Smooth muscle cell (in vitro differentiated cells): ENCODE results near the gene TUBG2. TPM values are rescaled to one million over a fixed set of nuclear protein-coding genes. Genes with fewer than 3 reads are reported as not detected.
A peak's percentile ranks its signal among the peaks of the same experiment; 100 is the strongest.

Experiments
- DNase-seq: peaks from one replicate; lab custom pipeline; 2025; ENCODE audit not compliant: unreplicated experiment; lab: John Stamatoyannopoulos, UW
- H2AFZ ChIP-seq: fragments of 200-600 bp; sonication (generic); 2 replicates; pipeline ENCODE4 v1.6.0; 2016; ENCODE audit warnings: antibody characterized with exemption, low read depth, mild to moderate bottlenecking
- H3F3A ChIP-seq: fragments of 200-600 bp; sonication (generic); 2 replicates; pipeline ENCODE4 v1.6.0; 2017; ENCODE audit warnings: antibody characterized with exemption, low read depth
- H3K27ac ChIP-seq: fragments of 200-600 bp; sonication (generic); 2 replicates; pipeline ENCODE4 v1.5.1; 2016; ENCODE audit warnings: low read depth, mild to moderate bottlenecking
- H3K27me3 ChIP-seq: fragments of 200-600 bp; sonication (generic); 2 replicates; pipeline ENCODE4 v1.6.1; 2016; ENCODE audit warnings: low read depth, mild to moderate bottlenecking
- H3K36me3 ChIP-seq: fragments of 200-600 bp; sonication (generic); 2 replicates; pipeline ENCODE4 v1.5.1; 2016; ENCODE audit warnings: low read depth
- H3K4me1 ChIP-seq: fragments of 200-600 bp; sonication (generic); 2 replicates; pipeline ENCODE4 v1.5.1; 2016; ENCODE audit warnings: low read depth
- H3K4me2 ChIP-seq: fragments of 200-600 bp; sonication (generic); 2 replicates; pipeline ENCODE4 v1.6.0; 2016; ENCODE audit warnings: mild to moderate bottlenecking
- H3K4me3 ChIP-seq: fragments of 200-600 bp; sonication (generic); 2 replicates; pipeline ENCODE4 v1.5.1; 2016; ENCODE audit warnings: mild to moderate bottlenecking
- H3K79me2 ChIP-seq: fragments of 200-600 bp; sonication (generic); 2 replicates; pipeline ENCODE4 v1.6.0; 2016; ENCODE audit warnings: low read depth, mild to moderate bottlenecking
- H3K9ac ChIP-seq: fragments of 200-600 bp; sonication (generic); 2 replicates; pipeline ENCODE4 v1.6.0; 2016; ENCODE audit warnings: low read depth
- H3K9me3 ChIP-seq: fragments of 200-600 bp; sonication (generic); replicated peaks from 2 replicates; pipeline ENCODE4 v1.5.1; 2016; ENCODE audit warnings: low read depth
- H4K20me1 ChIP-seq: fragments of 200-600 bp; sonication (generic); 2 replicates; pipeline ENCODE4 v1.6.0; 2016; ENCODE audit warnings: low read depth
- CTCF ChIP-seq: fragments of 200-600 bp; sonication (generic); IDR thresholded peaks from 2 replicates; pipeline ENCODE4 v1.5.1; 2017; ENCODE audit warnings: borderline replicate concordance, mild to moderate bottlenecking, antibody characterized with exemption; ENCODE audit not compliant: insufficient read depth, poor library complexity, severe bottlenecking
- WGBS: methylation state at CpG from one replicate; pipeline ENCODE4 v1.1.7; 2016; ENCODE audit warnings: low lambda C conversion rate; 5-methylcytosine and 5-hydroxymethylcytosine counted together
- polyA plus RNA-seq: library from polyadenylated mRNA; unstranded; fragments of >200 nt; fragmentation: Nextera tagmentation; extraction: Ambion mirVana; gene quantifications from 2 replicates; pipeline ENCODE4 v1.2.1, GENCODE V29; 2016
- total RNA-seq: library from RNA; depleted of rRNA; stranded (reverse); fragments of >200 nt; gene quantifications from 2 replicates; pipeline ENCODE4 v1.2.3, GENCODE V29; 2014

TUBG2 gene
- total and polyA plus RNA-seq, 2 experiments from 2014 or later: 23.1 to 42.3 TPM

- H4K20me1 ChIP-seq: peaks cover 18% of the 10 kb centered on the region
- peaks cover 22% of the 10 kb centered on the region for H3F3A ChIP-seq
- H3K4me1 ChIP-seq: peaks cover 37% of the 10 kb centered on the region
- TF ChIP-seq CTCF: no peak
- H3K4me3 ChIP-seq: no peak overlapping the region
- H3K27ac ChIP-seq: no peak overlapping the region
- DNase-seq: no peak
- H3K27me3 ChIP-seq: no peaks in the 10 kb centered on the region
- H3K4me2 ChIP-seq: peak overlapping the region; percentile 97
- H3K79me2 ChIP-seq: peaks cover 6% of the 10 kb centered on the region
- H3K9ac ChIP-seq: no peak overlapping the region
- H2AFZ ChIP-seq: peak overlapping the region; percentile 55
- H3K9me3 ChIP-seq: no peaks in the 10 kb centered on the region
- no peaks in the 10 kb centered on the region for H3K36me3 ChIP-seq
- 82% methylated on average over 20 of the region's 20 CpGs for WGBS
Measured at GRCh38 chr17:42680331-42680808, 21.3 kb downstream of the TUBG2 start.

GRCh38 chr17:42681976-42682721 lies 23.1 kb downstream of the TUBG2 start, which contains the start of gene CNTNAP1:
TSS of gene CNTNAP1 (plus strand) at chr17:42682531. CDS start at chr17:42682830, 299 bp downstream.
- Histone ChIP-seq H3K4me2 (peak within 1 kb of the TSS; percentile 86), H3K27ac (peak within 1 kb of the TSS; percentile 32), H2AFZ (peak within 1 kb of the TSS; percentile 22), H4K20me1 (peaks cover 7% of the 10 kb centered on the region), H3K4me1 (peaks cover 34% of the 10 kb centered on the region), H3K36me3 (no peaks in the 10 kb centered on the region), H3K9me3 (no peaks in the 10 kb centered on the region), H3K79me2 (no peaks in the 10 kb centered on the region), H3K9ac (peak within 1 kb of the TSS; percentile 7), H3K27me3 (no peaks in the 10 kb centered on the region), H3K4me3 (peak within 1 kb of the TSS; percentile 54), H3F3A (peaks cover 22% of the 10 kb centered on the region)
- peak; percentile 64 for DNase-seq
- no peak for TF ChIP-seq CTCF
- 14% methylated on average over 19 of the region's 22 CpGs for WGBS

- H3K4me2 ChIP-seq: peak overlapping the region; percentile 86
- no peak overlapping the region for H3K9ac ChIP-seq
- DNase-seq: peak; percentile 72
- peak overlapping the region; percentile 22 for H2AFZ ChIP-seq
- H3K4me3 ChIP-seq: peak overlapping the region; percentile 54
- under 1% methylated on average over 30 of the region's 34 CpGs for WGBS
- H4K20me1 ChIP-seq: peaks cover 7% of the 10 kb centered on the region
- peaks cover 27% of the 10 kb centered on the region for H3K4me1 ChIP-seq
- H3K9me3 ChIP-seq: no peaks in the 10 kb centered on the region
- peaks cover 22% of the 10 kb centered on the region for H3F3A ChIP-seq
- no peaks in the 10 kb centered on the region for H3K79me2 ChIP-seq
- H3K36me3 ChIP-seq: no peaks in the 10 kb centered on the region
- no peaks in the 10 kb centered on the region for H3K27me3 ChIP-seq
- H3K27ac ChIP-seq: peak overlapping the region; percentile 32
- TF ChIP-seq CTCF: no peak
Measured at GRCh38 chr17:42682722-42683403, 23.8 kb downstream of the TUBG2 start.
